ENCODE results near the gene SH3TC2. TPM values are rescaled to one million over a fixed set of nuclear protein-coding genes. Genes with fewer than 3 reads are reported as not detected.

The SH3TC2 gene
- total and polyA plus RNA-seq, 7 experiments from 2014 or later: 0.08 to 0.59 TPM; not detected in 5

DNA sequence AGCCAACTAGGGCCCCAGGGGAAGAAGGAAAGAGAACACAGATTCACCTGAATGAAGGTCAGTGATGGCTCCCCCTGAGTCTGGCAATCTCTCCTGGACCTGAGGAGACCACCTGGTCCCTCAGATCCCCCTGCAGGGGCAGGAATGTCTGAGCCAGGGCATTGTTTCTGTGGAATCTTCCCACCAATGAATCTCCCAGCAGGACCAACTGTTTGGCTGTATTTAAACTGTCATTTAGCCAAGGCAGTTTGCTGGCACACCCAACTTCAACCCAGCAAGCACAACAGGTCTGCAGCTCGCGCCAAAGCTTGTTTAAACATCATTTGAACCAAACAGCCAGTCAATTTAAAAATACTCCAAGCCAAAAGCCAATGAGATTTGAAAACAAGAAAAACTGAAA is 92.6 kb downstream of the SH3TC2 start:
- peaks cover 0 to 20% (median 17%) of the 10 kb centered on the region in 5 donors for H3K27me3 Mint-ChIP-seq
- no peak overlapping the region for H3K4me3 Mint-ChIP-seq
- no peaks in the 10 kb centered on the region for H3K36me3 Mint-ChIP-seq
- no peaks in the 10 kb centered on the region for H3K9me3 Mint-ChIP-seq
- DNase-seq: no peak
- H3K4me1 Mint-ChIP-seq: no peaks in the 10 kb centered on the region
- no peak for ATAC-seq
- Histone ChIP-seq H3K36me3 (ENCODE audit: control insufficient read depth in 2 of 3, insufficient read depth in 3 of 3, low read length in 3 of 3) (no peaks in the 10 kb centered on the region), H3K9me3 (ENCODE audit: control insufficient read depth in 2 of 3, low read length in 3 of 3) (no peaks in the 10 kb centered on the region), H3K4me3 (ENCODE audit: low read length) (no peak overlapping the region), H3K4me1 (ENCODE audit: control insufficient read depth in 2 of 2, insufficient read depth in 2 of 2, low read length in 2 of 2) (no peaks in the 10 kb centered on the region), H3K27me3 (ENCODE audit: control insufficient read depth in 2 of 2, insufficient read depth in 2 of 2, low read length in 2 of 2) (no peaks in the 10 kb centered on the region), H3K27ac (ENCODE audit: low read depth, low read length) (no peak overlapping the region)
- no peak overlapping the region for H3K27ac Mint-ChIP-seq
- POLR2A ChIA-PET: no interaction called here
- intact Hi-C loops (cut with micrococcal nuclease): no loop called here
- CTCF ChIA-PET: no interaction called here

DNA sequence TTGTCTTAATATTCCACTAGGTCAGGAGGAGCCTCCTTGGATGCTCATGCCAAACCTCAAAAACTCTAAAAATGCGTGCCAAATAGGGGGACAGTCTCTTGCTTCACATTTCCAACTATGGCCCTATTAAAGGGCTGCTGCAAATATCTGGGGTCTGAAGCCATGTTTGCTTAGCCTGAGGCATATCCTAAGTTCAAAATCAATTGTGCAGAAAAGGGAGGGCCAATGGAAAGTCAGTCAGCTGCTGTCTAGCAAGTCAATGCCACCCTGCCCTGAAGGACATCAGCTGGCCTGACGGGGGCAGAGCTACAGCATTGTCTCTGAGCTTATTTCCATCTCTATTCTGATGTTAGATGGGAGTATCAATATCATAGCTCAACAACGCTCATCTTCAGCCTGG is 93.6 kb downstream of the SH3TC2 start:
- DNase-seq: no peak
- ChIA-PET POLR2A (no interaction called here), CTCF (no interaction called here)
- H3K4me3 Mint-ChIP-seq: no peak overlapping the region
- Histone ChIP-seq H3K36me3 (ENCODE audit: control insufficient read depth in 2 of 3, insufficient read depth in 3 of 3, low read length in 3 of 3) (no peaks in the 10 kb centered on the region), H3K9me3 (ENCODE audit: control insufficient read depth in 2 of 3, low read length in 3 of 3) (no peaks in the 10 kb centered on the region), H3K4me1 (ENCODE audit: control insufficient read depth in 2 of 2, insufficient read depth in 2 of 2, low read length in 2 of 2) (no peaks in the 10 kb centered on the region), H3K27me3 (ENCODE audit: control insufficient read depth in 2 of 2, insufficient read depth in 2 of 2, low read length in 2 of 2) (no peaks in the 10 kb centered on the region), H3K27ac (ENCODE audit: low read depth, low read length) (no peak overlapping the region), H3K4me3 (ENCODE audit: low read length) (no peak overlapping the region)
- no peaks in the 10 kb centered on the region for H3K4me1 Mint-ChIP-seq
- H3K9me3 Mint-ChIP-seq: no peaks in the 10 kb centered on the region
- H3K27ac Mint-ChIP-seq: no peak overlapping the region
- no peaks in the 10 kb centered on the region for H3K36me3 Mint-ChIP-seq
- no peak for ATAC-seq
- peaks cover 0 to 17% (median 14%) of the 10 kb centered on the region in 5 donors for H3K27me3 Mint-ChIP-seq
- intact Hi-C loops (cut with micrococcal nuclease): no loop called here

DNA sequence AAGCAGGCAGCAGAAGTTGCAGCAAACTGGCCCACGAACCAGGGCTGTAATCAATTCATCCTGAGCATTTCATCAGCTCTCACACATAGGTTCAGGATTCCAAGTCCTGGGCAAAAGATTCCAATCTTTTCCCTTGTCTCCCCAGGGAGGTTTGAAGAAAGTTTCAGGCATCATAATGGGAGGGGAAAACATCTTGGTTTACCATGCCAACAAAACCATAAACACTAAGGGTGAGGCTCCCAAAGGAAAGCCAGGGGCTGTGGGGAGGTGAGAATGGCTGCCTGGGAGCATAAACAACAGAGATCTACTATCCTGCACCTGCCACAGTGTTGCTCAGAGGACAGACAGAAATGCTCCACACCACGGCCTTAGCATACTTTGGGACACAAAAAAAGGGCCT is 94.6 kb downstream of the SH3TC2 start:
- DNase-seq: no peak
- Histone ChIP-seq H3K36me3 (ENCODE audit: control insufficient read depth in 2 of 3, insufficient read depth in 3 of 3, low read length in 3 of 3) (no peaks in the 10 kb centered on the region), H3K27ac (ENCODE audit: low read depth, low read length) (no peak overlapping the region), H3K9me3 (ENCODE audit: control insufficient read depth in 2 of 3, low read length in 3 of 3) (no peaks in the 10 kb centered on the region), H3K27me3 (ENCODE audit: control insufficient read depth in 2 of 2, insufficient read depth in 2 of 2, low read length in 2 of 2) (no peaks in the 10 kb centered on the region), H3K4me1 (ENCODE audit: control insufficient read depth in 2 of 2, insufficient read depth in 2 of 2, low read length in 2 of 2) (no peaks in the 10 kb centered on the region), H3K4me3 (ENCODE audit: low read length) (no peak overlapping the region)
- no peak for ATAC-seq
- H3K27ac Mint-ChIP-seq: no peak overlapping the region
- CTCF ChIA-PET: interaction anchor here (0.8 kb wide), 1 partner anchor 226 kb away, joined by 3 read pairs; no protein-coding TSS in a partner anchor
- POLR2A ChIA-PET: no interaction called here
- H3K9me3 Mint-ChIP-seq: peaks cover 0 to 4% (median 0%) of the 10 kb centered on the region in 11 donors
- intact Hi-C loops (cut with micrococcal nuclease): no loop called here
- peaks cover 0 to 8% (median 0%) of the 10 kb centered on the region in 7 donors for H3K4me1 Mint-ChIP-seq
- peaks cover 0 to 13% (median 8%) of the 10 kb centered on the region in 5 donors for H3K27me3 Mint-ChIP-seq
- H3K4me3 Mint-ChIP-seq: no peak overlapping the region
- peaks cover 0 to 1% (median 0%) of the 10 kb centered on the region in 5 donors for H3K36me3 Mint-ChIP-seq

DNA sequence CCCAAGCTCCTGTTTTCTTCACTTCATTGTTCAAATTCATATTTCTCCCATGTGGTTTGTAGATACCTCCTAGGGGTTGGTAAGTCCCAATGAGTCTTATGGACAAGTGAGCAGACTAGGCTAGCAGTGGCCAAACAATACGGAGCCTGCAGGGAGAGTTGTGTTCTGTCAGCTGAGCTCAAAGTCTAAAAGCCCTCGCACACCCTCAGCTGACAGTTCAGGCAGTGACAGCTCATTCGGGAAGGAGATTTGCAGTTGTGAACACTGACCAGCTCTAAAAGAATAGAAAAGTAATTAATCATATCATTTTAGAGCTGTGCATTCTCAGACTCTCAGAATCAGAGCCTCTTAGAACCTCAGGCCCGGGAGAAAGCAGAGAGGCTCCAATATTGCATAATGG is 95.1 kb downstream of the SH3TC2 start:
- H3K27me3 Mint-ChIP-seq: peaks cover 0 to 13% (median 8%) of the 10 kb centered on the region in 5 donors
- H3K27ac Mint-ChIP-seq: no peak overlapping the region
- no peak for ATAC-seq
- Histone ChIP-seq H3K27me3 (ENCODE audit: control insufficient read depth in 2 of 2, insufficient read depth in 2 of 2, low read length in 2 of 2) (no peaks in the 10 kb centered on the region), H3K36me3 (ENCODE audit: control insufficient read depth in 2 of 3, insufficient read depth in 3 of 3, low read length in 3 of 3) (no peaks in the 10 kb centered on the region), H3K27ac (ENCODE audit: low read depth, low read length) (no peak overlapping the region), H3K9me3 (ENCODE audit: control insufficient read depth in 2 of 3, low read length in 3 of 3) (no peaks in the 10 kb centered on the region), H3K4me3 (ENCODE audit: low read length) (no peak overlapping the region), H3K4me1 (ENCODE audit: control insufficient read depth in 2 of 2, insufficient read depth in 2 of 2, low read length in 2 of 2) (no peaks in the 10 kb centered on the region)
- intact Hi-C loops (cut with micrococcal nuclease): no loop called here
- no peak for DNase-seq
- ChIA-PET CTCF (interaction anchor here (0.5 to 0.8 kb wide), 2 partner anchors 225 to 324 kb away, joined by 3 read pairs; no protein-coding TSS in a partner anchor), POLR2A (no interaction called here)
- peaks cover 0 to 4% (median 0%) of the 10 kb centered on the region in 11 donors for H3K9me3 Mint-ChIP-seq
- no peak overlapping the region for H3K4me3 Mint-ChIP-seq
- H3K4me1 Mint-ChIP-seq: peaks cover 0 to 8% (median 0%) of the 10 kb centered on the region in 7 donors
- H3K36me3 Mint-ChIP-seq: peaks cover 0 to 1% (median 0%) of the 10 kb centered on the region in 5 donors

DNA sequence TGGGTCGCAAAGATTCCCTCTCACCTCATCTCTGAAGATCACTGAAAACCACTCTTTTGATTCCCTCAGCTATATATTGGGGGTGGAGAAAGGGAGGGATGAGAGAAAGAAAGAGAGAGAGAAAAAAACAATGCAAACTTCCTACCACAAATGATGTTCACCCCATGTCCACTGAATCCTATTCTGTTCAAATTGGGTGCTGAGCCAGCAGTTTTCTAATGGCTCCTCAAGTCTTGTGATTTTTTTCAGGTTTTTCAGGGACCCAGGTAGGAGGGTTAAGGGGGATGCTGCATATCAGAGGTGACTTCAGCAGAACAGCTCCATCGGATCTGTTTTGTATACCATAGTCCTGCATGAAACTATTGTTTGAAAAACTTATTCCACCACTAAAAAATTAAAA is 95.9 kb downstream of the SH3TC2 start:
- Histone ChIP-seq H3K4me3 (ENCODE audit: low read length) (no peak overlapping the region), H3K27ac (ENCODE audit: low read depth, low read length) (no peak overlapping the region), H3K27me3 (ENCODE audit: control insufficient read depth in 2 of 2, insufficient read depth in 2 of 2, low read length in 2 of 2) (no peaks in the 10 kb centered on the region), H3K9me3 (ENCODE audit: control insufficient read depth in 2 of 3, low read length in 3 of 3) (no peaks in the 10 kb centered on the region), H3K4me1 (ENCODE audit: control insufficient read depth in 2 of 2, insufficient read depth in 2 of 2, low read length in 2 of 2) (no peaks in the 10 kb centered on the region), H3K36me3 (ENCODE audit: control insufficient read depth in 2 of 3, insufficient read depth in 3 of 3, low read length in 3 of 3) (no peaks in the 10 kb centered on the region)
- intact Hi-C loops (cut with micrococcal nuclease): no loop called here
- DNase-seq (no peak), ATAC-seq (no peak)
- no peak overlapping the region for H3K4me3 Mint-ChIP-seq
- H3K36me3 Mint-ChIP-seq: peaks cover 0 to 1% (median 0%) of the 10 kb centered on the region in 5 donors
- POLR2A ChIA-PET: interaction anchor here (0.6 kb wide), 1 partner anchor 302 kb away, joined by 3 read pairs; no protein-coding TSS in a partner anchor
- no peak overlapping the region for H3K27ac Mint-ChIP-seq
- H3K4me1 Mint-ChIP-seq: peaks cover 0 to 8% (median 0%) of the 10 kb centered on the region in 7 donors
- peaks cover 0 to 8% (median 2%) of the 10 kb centered on the region in 5 donors for H3K27me3 Mint-ChIP-seq
- peaks cover 0 to 4% (median 0%) of the 10 kb centered on the region in 11 donors for H3K9me3 Mint-ChIP-seq
- CTCF ChIA-PET: interaction anchor here (0.5 kb wide), 2 partner anchors 10 to 323 kb away, joined by 3 read pairs; no protein-coding TSS in a partner anchor

DNA sequence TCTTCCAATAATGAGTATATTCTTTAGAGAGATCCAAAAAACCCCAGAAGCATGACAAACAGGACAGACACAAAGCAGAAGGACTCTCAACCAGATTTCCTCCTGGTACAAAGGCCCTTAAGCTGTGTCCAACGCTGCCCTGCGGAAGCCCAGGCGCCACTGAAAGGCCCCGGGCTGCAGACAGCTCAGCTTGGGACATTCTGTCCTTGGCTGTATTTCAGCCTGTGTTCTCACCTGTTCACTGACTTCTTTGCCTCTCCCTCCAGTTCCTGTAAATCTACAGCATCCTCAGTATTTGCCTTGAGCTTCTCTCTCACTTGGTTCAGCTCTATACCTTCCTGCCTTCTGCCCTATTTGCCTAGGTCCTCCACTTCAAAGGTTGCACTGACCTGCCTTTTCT is 96.5 kb downstream of the SH3TC2 start:
- POLR2A ChIA-PET: interaction anchor here (0.6 kb wide), 1 partner anchor 303 kb away, joined by 3 read pairs; no protein-coding TSS in a partner anchor
- H3K27ac Mint-ChIP-seq: no peak overlapping the region
- intact Hi-C loops (cut with micrococcal nuclease): no loop called here
- H3K27me3 Mint-ChIP-seq: peaks cover 0 to 8% (median 0%) of the 10 kb centered on the region in 5 donors
- Histone ChIP-seq H3K4me1 (ENCODE audit: control insufficient read depth in 2 of 2, insufficient read depth in 2 of 2, low read length in 2 of 2) (no peaks in the 10 kb centered on the region), H3K4me3 (ENCODE audit: low read length) (no peak overlapping the region), H3K36me3 (ENCODE audit: control insufficient read depth in 2 of 3, insufficient read depth in 3 of 3, low read length in 3 of 3) (no peaks in the 10 kb centered on the region), H3K9me3 (ENCODE audit: control insufficient read depth in 2 of 3, low read length in 3 of 3) (no peaks in the 10 kb centered on the region), H3K27ac (ENCODE audit: low read depth, low read length) (no peak overlapping the region), H3K27me3 (ENCODE audit: control insufficient read depth in 2 of 2, insufficient read depth in 2 of 2, low read length in 2 of 2) (no peaks in the 10 kb centered on the region)
- H3K36me3 Mint-ChIP-seq: peaks cover 0 to 1% (median 0%) of the 10 kb centered on the region in 5 donors
- H3K9me3 Mint-ChIP-seq: peaks cover 0 to 4% (median 0%) of the 10 kb centered on the region in 11 donors
- peaks cover 0 to 8% (median 0%) of the 10 kb centered on the region in 7 donors for H3K4me1 Mint-ChIP-seq
- no peak overlapping the region for H3K4me3 Mint-ChIP-seq
- CTCF ChIA-PET: no interaction called here
- DNase-seq (no peak), ATAC-seq (no peak)
